ENCODE results near the gene CNOT6L.

The CNOT6L gene

DNA sequence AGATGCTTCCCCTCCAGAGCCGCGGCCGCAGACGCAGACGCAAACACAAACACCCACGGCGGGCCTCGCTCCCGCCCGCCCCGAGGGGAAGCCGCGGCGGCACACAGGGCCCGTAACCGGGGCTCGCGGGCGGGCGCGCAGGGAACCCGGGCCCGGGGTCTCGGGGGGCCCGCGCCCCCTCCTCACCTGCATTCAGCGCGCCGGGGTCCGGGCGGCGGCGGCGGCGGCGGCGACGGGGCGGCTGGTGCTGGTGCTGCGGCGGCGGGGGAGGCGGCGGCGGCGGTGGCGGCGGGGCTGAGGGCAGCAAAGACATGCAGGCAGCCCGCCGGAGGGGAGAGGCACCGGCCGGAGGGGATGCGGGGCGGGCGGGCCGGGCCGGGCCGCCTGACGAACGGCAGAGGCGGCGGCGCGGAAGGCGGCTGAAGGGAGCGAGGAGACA, 255 bp upstream of the CNOT6L start:
- TF ChIP-seq, protein P1, sequence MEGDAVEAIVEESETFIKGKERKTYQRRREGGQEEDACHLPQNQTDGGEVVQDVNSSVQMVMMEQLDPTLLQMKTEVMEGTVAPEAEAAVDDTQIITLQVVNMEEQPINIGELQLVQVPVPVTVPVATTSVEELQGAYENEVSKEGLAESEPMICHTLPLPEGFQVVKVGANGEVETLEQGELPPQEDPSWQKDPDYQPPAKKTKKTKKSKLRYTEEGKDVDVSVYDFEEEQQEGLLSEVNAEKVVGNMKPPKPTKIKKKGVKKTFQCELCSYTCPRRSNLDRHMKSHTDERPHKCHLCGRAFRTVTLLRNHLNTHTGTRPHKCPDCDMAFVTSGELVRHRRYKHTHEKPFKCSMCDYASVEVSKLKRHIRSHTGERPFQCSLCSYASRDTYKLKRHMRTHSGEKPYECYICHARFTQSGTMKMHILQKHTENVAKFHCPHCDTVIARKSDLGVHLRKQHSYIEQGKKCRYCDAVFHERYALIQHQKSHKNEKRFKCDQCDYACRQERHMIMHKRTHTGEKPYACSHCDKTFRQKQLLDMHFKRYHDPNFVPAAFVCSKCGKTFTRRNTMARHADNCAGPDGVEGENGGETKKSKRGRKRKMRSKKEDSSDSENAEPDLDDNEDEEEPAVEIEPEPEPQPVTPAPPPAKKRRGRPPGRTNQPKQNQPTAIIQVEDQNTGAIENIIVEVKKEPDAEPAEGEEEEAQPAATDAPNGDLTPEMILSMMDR (IDR thresholded peaks at IDR 0.05) = no peak

DNA sequence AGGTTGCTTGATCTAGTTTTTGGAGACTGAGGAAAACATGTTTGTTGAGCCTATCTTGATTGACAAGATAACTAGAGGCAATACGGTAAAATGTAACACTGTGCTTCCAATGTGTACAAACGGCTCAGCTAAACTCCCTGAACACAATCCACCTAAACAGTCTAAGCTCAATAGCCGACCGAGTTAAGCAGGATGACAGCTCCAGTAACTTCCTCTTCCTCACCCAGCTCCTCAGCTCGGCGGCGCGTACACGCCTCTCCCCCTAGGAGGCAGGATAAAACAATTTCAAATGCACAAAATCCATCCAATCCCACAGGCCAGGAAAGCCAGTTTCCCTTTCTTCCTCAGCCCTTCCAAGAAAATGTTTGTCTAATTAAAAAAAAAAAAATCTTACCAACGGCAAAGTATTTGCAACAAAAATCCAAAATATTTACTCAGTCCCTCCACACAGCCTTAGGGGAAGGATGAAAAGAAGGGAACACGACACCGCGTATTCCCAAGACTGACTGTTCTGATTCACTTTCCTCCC, 1.0 kb downstream of the CNOT6L start:
- TF ChIP-seq, protein P1 (IDR thresholded peaks at IDR 0.05) = peak; percentile 46; the same call in 1 of the 2 replicates

GRCh38 chr4:77817304-77818072, 1.7 kb downstream of the CNOT6L start:
- TF ChIP-seq, protein P1 (IDR thresholded peaks at IDR 0.05) = no peak

DNA sequence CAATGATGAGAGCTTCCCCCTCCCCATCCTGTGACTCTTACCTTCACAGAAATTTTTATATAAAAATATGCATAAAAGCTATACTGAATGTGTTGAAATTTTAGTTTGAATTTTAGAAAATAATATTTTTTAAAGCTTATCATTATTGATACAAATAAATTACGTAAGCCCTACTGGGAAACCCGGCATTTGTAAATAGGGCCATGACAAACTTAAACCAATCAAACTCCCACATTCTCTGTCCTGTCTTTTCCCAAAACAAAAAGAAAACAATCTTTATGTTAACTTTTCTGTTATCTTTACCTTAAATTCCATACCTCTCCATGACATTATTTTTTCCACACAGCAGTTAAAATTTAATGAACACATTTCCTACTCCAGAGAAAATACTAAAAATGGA, 2.6 kb downstream of the CNOT6L start:
- TF ChIP-seq, protein P1 (IDR thresholded peaks at IDR 0.05) = no peak

GRCh38 chr4:77815636-77816035, 3.5 kb downstream of the CNOT6L start:
- TF ChIP-seq, protein P1 (IDR thresholded peaks at IDR 0.05) = no peak

GRCh38 chr4:77805840-77806239, 13.3 kb downstream of the CNOT6L start:
- TF ChIP-seq, protein P1 (IDR thresholded peaks at IDR 0.05) = no peak

DNA sequence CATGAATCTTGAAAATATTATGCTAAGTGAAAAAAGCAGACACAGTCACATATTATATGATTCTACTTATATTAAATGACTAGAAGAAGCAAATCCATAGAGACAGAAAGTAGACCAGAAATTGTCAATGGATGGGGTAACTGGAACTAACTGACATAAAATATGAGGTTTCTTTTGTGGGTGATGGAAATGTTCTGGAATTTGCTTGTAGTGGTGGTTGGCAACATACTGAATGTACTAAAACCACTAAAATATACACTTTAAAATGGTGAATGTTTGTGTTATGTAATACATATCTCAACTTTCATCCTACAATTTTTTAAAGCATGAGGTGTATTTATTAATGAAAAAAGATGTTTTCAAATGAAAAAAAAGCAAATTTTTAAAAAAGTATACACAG, 14.7 kb downstream of the CNOT6L start:
- TF ChIP-seq, protein P1 (IDR thresholded peaks at IDR 0.05) = no peak

Measured in LNCAP (cell line).